ENCODE measurements around the gene KIFC1. TPM values are rescaled to one million over a fixed set of nuclear protein-coding genes. Genes with fewer than 3 reads are reported as not detected.

KIFC1 gene
- total and polyA plus RNA-seq, 4 experiments from 2014 or later = 0.54 to 0.69 (median 0.61) TPM; not detected in 1

DNA sequence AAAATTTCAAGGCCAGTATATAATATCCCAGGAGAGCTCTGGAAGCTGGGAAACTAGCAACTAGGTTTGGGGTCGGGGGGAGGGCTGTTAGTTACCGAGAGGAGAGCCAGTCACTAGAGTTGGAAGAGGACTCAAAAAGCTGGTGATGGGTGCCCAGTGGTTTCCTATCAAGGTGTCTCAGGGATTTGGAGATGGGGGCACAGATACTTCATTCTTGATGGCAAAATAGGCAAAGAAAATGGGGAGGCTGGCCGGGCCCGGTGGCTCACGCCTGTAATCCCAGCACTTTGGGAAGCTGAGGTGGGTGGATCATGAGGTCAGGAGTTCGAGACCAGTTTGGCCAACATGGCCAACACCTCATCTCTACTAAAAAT lies 20.0 kb downstream of the KIFC1 start:
- H3K4me3 ChIP-seq (ENCODE audit: low read length in 2 of 2) = peak overlapping the region; percentile 76 to 89
- no peaks in the 10 kb centered on the region for H3K27me3 ChIP-seq (ENCODE audit: insufficient read depth, low read length)
- peaks cover 38% of the 10 kb centered on the region for H3K36me3 ChIP-seq (ENCODE audit: insufficient read depth, low read length)
- peaks cover 62% of the 10 kb centered on the region for H3K4me1 ChIP-seq (ENCODE audit: insufficient read depth, low read length)
- peak overlapping the region; percentile 94 to 100 (median 95) for H3K27ac Mint-ChIP-seq
- peak in 1 of 5 donors; percentile 41 for DNase-seq
- ChIA-PET POLR2A (ENCODE audit: partially characterized antibody) (interaction anchor here (0.7 to 5.7 kb wide), 8 partner anchors 7 to 209 kb away, joined by 3 to 64 read pairs (median 7); partner anchors contain the start of genes CUTA, ITPR3, PFDN6 and WDR46), CTCF (ENCODE audit: partially characterized antibody) (interaction anchor here (1.2 kb wide), 1 partner anchor 11 kb away, joined by 4 read pairs; no protein-coding TSS in a partner anchor)
- intact Hi-C loops (cut with micrococcal nuclease) = loop anchor here (10.0 kb wide), 2 partner anchors 303 to 1217 kb away; partner anchors contain the start of genes GPSM3, PBX2 and UQCC2
- H3K4me3 Mint-ChIP-seq = peak overlapping the region; percentile 88 to 96 (median 91)
- H3K27me3 Mint-ChIP-seq = no peaks in the 10 kb centered on the region
- peaks cover 31 to 52% of the 10 kb centered on the region in 2 donors for H3K36me3 Mint-ChIP-seq
- no peaks in the 10 kb centered on the region for H3K9me3 ChIP-seq (ENCODE audit: control insufficient read depth in 1 of 2, low read length in 2 of 2)
- peaks cover 35 to 67% (median 49%) of the 10 kb centered on the region in 4 donors for H3K4me1 Mint-ChIP-seq
- H3K27ac ChIP-seq (ENCODE audit: low read depth, low read length) = peak overlapping the region; percentile 99
- peaks cover 0 to 4% (median 0%) of the 10 kb centered on the region in 8 donors for H3K9me3 Mint-ChIP-seq

DNA sequence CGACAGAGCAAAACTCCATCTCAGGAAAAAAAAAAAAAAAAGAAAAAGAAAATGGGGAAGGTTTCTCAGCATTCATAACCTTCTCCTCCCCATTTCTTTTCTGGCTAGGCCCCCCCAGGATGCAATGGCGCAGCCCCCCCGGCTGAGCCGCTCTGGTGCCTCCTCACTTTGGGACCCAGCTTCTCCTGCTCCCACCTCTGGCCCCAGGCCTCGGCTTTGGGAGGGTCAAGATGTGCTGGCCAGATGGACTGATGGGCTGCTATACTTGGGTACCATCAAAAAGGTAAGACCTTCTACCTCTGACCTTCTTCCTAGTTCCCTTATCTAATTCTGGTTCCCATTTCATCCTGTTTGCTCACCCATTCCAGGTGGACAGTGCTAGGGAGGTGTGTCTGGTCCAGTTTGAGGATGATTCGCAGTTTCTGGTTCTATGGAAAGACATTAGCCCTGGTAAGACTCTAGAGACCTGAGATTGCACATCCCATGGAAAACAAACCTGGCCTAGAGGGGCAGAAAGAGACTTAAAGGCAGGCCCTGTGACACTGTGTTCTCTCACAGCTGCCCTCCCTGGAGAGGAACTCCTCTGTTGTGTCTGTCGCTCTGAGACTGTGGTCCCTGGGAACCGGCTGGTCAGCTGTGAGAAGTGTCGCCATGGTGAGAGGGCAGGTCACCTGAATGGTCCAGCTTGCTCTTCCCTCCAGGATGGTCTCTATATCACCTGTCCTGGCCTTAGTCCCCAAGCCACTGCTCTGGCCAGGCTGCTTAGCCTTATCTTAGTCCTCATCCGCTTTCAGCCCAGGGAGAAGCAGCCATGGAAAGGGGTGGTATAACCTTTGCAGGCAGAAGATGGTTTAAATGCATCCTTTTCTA lies 20.8 kb downstream of the KIFC1 start:
- CTCF ChIA-PET (ENCODE audit: partially characterized antibody) = interaction anchor here (1.1 to 1.2 kb wide), 3 partner anchors 10 to 14 kb away, joined by 3 to 4 read pairs (median 3); no protein-coding TSS in a partner anchor
- DNase-seq = peak in 1 of 5 donors; percentile 30
- POLR2A ChIA-PET (ENCODE audit: partially characterized antibody) = interaction anchor here (0.7 to 5.7 kb wide), 5 partner anchors 12 to 208 kb away, joined by 3 to 64 read pairs (median 6); partner anchors contain the start of genes ITPR3 and ZBTB9
- intact Hi-C loops (cut with micrococcal nuclease) = loop anchor here (10.0 kb wide), 2 partner anchors 302 to 1218 kb away; partner anchors contain the start of genes GPSM3, PBX2 and UQCC2
- peaks cover 37 to 73% (median 56%) of the 10 kb centered on the region in 4 donors for H3K4me1 Mint-ChIP-seq
- Histone ChIP-seq H3K27ac (ENCODE audit: low read depth, low read length) (peak overlapping the region; percentile 99), H3K4me3 (ENCODE audit: low read length in 2 of 2) (no peak overlapping the region), H3K27me3 (ENCODE audit: insufficient read depth, low read length) (no peaks in the 10 kb centered on the region), H3K4me1 (ENCODE audit: insufficient read depth, low read length) (peaks cover 68% of the 10 kb centered on the region), H3K36me3 (ENCODE audit: insufficient read depth, low read length) (peaks cover 38% of the 10 kb centered on the region), H3K9me3 (ENCODE audit: control insufficient read depth in 1 of 2, low read length in 2 of 2) (no peaks in the 10 kb centered on the region)
- peak overlapping the region; percentile 88 to 96 (median 91) for H3K4me3 Mint-ChIP-seq
- H3K27me3 Mint-ChIP-seq = no peaks in the 10 kb centered on the region
- H3K27ac Mint-ChIP-seq = peak overlapping the region; percentile 87 to 97 (median 94)
- H3K9me3 Mint-ChIP-seq = peaks cover 0 to 4% (median 0%) of the 10 kb centered on the region in 8 donors
- peaks cover 33 to 60% of the 10 kb centered on the region in 2 donors for H3K36me3 Mint-ChIP-seq

DNA sequence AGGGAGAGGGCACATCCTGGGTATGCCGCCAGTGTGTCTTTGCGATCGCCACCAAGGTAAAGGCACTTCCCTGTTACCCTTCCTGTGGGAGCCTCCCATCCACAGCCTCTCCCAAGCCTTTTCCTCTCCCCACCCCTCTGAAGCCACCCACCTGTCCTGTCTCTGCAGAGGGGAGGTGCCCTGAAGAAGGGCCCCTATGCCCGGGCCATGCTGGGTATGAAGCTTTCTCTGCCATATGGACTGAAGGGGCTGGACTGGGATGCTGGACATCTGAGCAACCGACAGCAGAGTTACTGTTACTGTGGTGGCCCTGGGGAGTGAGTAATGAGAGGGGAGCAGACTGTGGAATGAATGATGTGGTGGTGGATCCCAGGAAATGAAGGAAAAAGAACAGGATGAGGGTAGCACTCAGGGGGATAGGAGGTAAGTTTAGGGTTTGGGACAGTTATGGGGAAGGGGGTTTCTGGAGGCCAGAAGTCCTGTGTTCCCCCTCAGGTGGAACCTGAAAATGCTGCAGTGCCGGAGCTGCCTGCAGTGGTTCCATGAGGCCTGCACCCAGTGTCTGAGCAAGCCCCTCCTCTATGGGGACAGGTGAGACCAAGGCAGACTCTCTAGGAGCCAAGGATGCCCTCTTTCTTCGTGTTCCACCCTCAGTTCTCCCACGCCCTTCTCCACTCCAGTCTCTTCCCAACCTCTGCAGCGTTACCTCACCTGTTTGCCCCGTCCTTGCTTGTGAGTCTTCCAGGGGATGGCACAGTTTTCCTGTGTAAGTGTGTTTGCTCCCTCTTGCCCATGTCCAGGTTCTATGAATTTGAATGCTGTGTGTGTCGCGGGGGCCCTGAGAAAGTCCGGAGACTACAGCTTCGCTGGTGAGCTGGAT lies 21.9 kb downstream of the KIFC1 start:
- H3K36me3 ChIP-seq (ENCODE audit: insufficient read depth, low read length) = peaks cover 38% of the 10 kb centered on the region
- H3K27me3 ChIP-seq (ENCODE audit: insufficient read depth, low read length) = no peaks in the 10 kb centered on the region
- Mint-ChIP-seq H3K9me3 (peaks cover 0 to 4% (median 0%) of the 10 kb centered on the region in 8 donors), H3K4me1 (peaks cover 41 to 84% (median 62%) of the 10 kb centered on the region in 4 donors), H3K36me3 (peaks cover 33 to 66% of the 10 kb centered on the region in 2 donors), H3K4me3 (peak overlapping the region; percentile 71 to 90 (median 81)), H3K27me3 (no peaks in the 10 kb centered on the region), H3K27ac (peak overlapping the region; percentile 82 to 94 (median 92))
- ChIA-PET CTCF (ENCODE audit: partially characterized antibody) (interaction anchor here (1.1 to 1.5 kb wide), 2 partner anchors 13 to 23 kb away, joined by 3 read pairs; no protein-coding TSS in a partner anchor), POLR2A (ENCODE audit: partially characterized antibody) (interaction anchor here (0.9 to 5.7 kb wide), 2 partner anchors 11 to 18 kb away, joined by 3 to 64 read pairs; no protein-coding TSS in a partner anchor)
- H3K4me1 ChIP-seq (ENCODE audit: insufficient read depth, low read length) = peaks cover 70% of the 10 kb centered on the region
- H3K27ac ChIP-seq (ENCODE audit: low read depth, low read length) = peak overlapping the region; percentile 99
- DNase-seq = peak in 1 of 5 donors; percentile 41
- intact Hi-C loops (cut with micrococcal nuclease) = loop anchor here (10.0 kb wide), 2 partner anchors 301 to 1219 kb away; partner anchors contain the start of genes GPSM3, PBX2 and UQCC2
- no peaks in the 10 kb centered on the region for H3K9me3 ChIP-seq (ENCODE audit: control insufficient read depth in 1 of 2, low read length in 2 of 2)
- H3K4me3 ChIP-seq (ENCODE audit: low read length in 2 of 2) = no peak overlapping the region

DNA sequence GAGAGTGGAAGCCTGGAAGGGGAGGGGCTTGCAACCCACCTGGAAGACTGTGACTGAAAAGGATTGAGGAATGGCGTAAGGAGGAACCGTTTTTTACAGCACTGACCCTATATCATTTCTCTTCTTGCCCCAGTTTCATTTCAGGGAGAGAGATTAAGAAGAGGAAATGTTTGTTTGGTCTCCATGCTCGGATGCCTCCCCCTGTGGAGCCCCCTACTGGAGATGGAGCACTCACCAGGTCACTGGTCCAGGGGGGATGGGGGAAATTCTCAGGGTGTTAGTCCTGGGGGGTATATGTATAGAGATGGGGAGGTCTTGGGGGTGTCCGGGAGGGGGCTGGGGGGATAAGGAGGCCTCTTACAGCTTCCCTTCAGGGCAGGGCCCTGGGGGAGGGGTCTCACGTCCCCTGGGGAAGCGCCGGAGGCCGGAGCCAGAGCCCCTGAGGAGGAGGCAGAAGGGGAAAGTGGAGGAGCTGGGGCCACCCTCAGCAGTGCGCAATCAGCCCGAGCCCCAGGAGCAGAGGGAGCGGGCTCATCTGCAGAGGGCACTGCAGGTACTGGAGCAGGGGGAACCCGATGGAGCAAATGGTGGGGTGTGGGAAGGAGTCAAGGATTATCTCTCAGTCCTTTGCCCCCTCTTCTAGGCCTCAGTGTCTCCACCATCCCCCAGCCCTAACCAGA lies 23.1 kb downstream of the KIFC1 start:
- H3K4me3 Mint-ChIP-seq = peak overlapping the region in 4 of 8 donors; percentile 11 to 72 (median 42)
- Histone ChIP-seq H3K36me3 (ENCODE audit: insufficient read depth, low read length) (peaks cover 38% of the 10 kb centered on the region), H3K27ac (ENCODE audit: low read depth, low read length) (peak overlapping the region; percentile 99), H3K27me3 (ENCODE audit: insufficient read depth, low read length) (no peaks in the 10 kb centered on the region), H3K9me3 (ENCODE audit: control insufficient read depth in 1 of 2, low read length in 2 of 2) (no peaks in the 10 kb centered on the region), H3K4me1 (ENCODE audit: insufficient read depth, low read length) (peaks cover 75% of the 10 kb centered on the region), H3K4me3 (ENCODE audit: low read length in 2 of 2) (no peak overlapping the region)
- no peaks in the 10 kb centered on the region for H3K27me3 Mint-ChIP-seq
- H3K27ac Mint-ChIP-seq = peak overlapping the region; percentile 47 to 99 (median 88)
- ChIA-PET CTCF (ENCODE audit: partially characterized antibody) (interaction anchor here (0.6 to 2.6 kb wide), 4 partner anchors 11 to 216 kb away, joined by 3 to 8 read pairs (median 3); no protein-coding TSS in a partner anchor), POLR2A (ENCODE audit: partially characterized antibody) (interaction anchor here (0.8 to 5.7 kb wide), 2 partner anchors 10 to 138 kb away, joined by 3 to 64 read pairs; partner anchors contain the start of gene B3GALT4)
- intact Hi-C loops (cut with micrococcal nuclease) = loop anchor here (5.0 to 10.0 kb wide), 4 partner anchors 142 to 1220 kb away; partner anchors contain the start of genes GPSM3, HSD17B8, PBX2 and RPS18
- no peak for DNase-seq
- H3K4me1 Mint-ChIP-seq = peaks cover 49 to 89% (median 68%) of the 10 kb centered on the region in 4 donors
- H3K36me3 Mint-ChIP-seq = peaks cover 33 to 66% of the 10 kb centered on the region in 2 donors
- H3K9me3 Mint-ChIP-seq = peaks cover 0 to 3% (median 0%) of the 10 kb centered on the region in 8 donors

DNA sequence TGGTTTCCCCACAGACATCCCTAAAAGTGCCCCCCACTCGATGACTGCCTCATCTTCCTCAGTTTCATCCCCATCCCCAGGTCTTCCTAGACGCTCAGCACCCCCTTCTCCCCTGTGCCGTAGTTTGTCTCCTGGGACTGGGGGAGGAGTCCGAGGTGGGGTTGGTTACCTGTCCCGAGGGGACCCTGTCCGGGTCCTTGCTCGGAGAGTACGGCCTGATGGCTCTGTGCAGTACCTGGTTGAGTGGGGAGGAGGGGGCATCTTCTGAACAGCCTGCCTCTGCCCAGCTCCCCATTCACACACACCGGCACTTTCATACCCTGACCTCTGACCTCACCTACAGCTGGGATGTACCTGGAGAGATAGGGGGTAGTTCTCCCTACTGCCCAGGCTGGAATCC lies 24.2 kb downstream of the KIFC1 start:
- ChIA-PET CTCF (ENCODE audit: partially characterized antibody) (interaction anchor here (1.2 to 2.6 kb wide), 3 partner anchors 10 to 165 kb away, joined by 3 to 8 read pairs (median 3); no protein-coding TSS in a partner anchor), POLR2A (ENCODE audit: partially characterized antibody) (interaction anchor here (0.7 to 4.6 kb wide), 7 partner anchors 8 to 126 kb away, joined by 3 to 77 read pairs (median 3); partner anchors contain the start of genes PFDN6, RGL2 and WDR46)
- H3K9me3 ChIP-seq (ENCODE audit: control insufficient read depth in 1 of 2, low read length in 2 of 2) = no peaks in the 10 kb centered on the region
- peaks cover 0 to 3% (median 0%) of the 10 kb centered on the region in 8 donors for H3K9me3 Mint-ChIP-seq
- peaks cover 33 to 65% of the 10 kb centered on the region in 2 donors for H3K36me3 Mint-ChIP-seq
- H3K4me1 ChIP-seq (ENCODE audit: insufficient read depth, low read length) = peaks cover 81% of the 10 kb centered on the region
- no peaks in the 10 kb centered on the region for H3K27me3 ChIP-seq (ENCODE audit: insufficient read depth, low read length)
- peak overlapping the region; percentile 92 for H3K27ac ChIP-seq (ENCODE audit: low read depth, low read length)
- H3K4me1 Mint-ChIP-seq = peaks cover 48 to 83% (median 66%) of the 10 kb centered on the region in 4 donors
- peaks cover 38% of the 10 kb centered on the region for H3K36me3 ChIP-seq (ENCODE audit: insufficient read depth, low read length)
- intact Hi-C loops (cut with micrococcal nuclease) = loop anchor here (5.0 to 10.0 kb wide), 4 partner anchors 144 to 1221 kb away; partner anchors contain the start of genes GPSM3, HSD17B8, PBX2 and RPS18
- peak overlapping the region; percentile 74 to 100 (median 99) for H3K27ac Mint-ChIP-seq
- peak overlapping the region; percentile 5 to 79 (median 70) for H3K4me3 Mint-ChIP-seq
- no peaks in the 10 kb centered on the region for H3K27me3 Mint-ChIP-seq
- H3K4me3 ChIP-seq (ENCODE audit: low read length in 2 of 2) = no peak overlapping the region
- DNase-seq = no peak

Data from CD4-positive, alpha-beta memory T cell (primary cell).